Sigmoid colon (tissue), 4 donors: ENCODE measurements around the gene NCKAP5.

ENCODE experiments used
- EP300 ChIP-seq, 4 donors: sonication (generic); formaldehyde crosslinking; IDR thresholded peaks; one replicate each; pipeline ENCODE4 v1.6.1; 2017; ENCODE audit warnings: antibody characterized with exemption in 4 of 4
- POLR2A ChIP-seq, 2 donors: fragments of 450-650 bp; IDR thresholded peaks; one replicate each; pipeline ENCODE4 v1.6.1; 2016; ENCODE audit warnings: antibody characterized with exemption in 2 of 2, mild to moderate bottlenecking in 2 of 2, moderate library complexity in 2 of 2
- POLR2AphosphoS5 ChIP-seq, 4 donors: sonication (generic); formaldehyde crosslinking; IDR thresholded peaks; one replicate each; pipeline ENCODE4 v1.6.1; 2017; ENCODE audit warnings: antibody characterized with exemption in 4 of 4
- TF ChIP-seq, protein P1 (sequence below), 4 experiments: fragments of 450-650 bp in 3 of 4; fragments of 200-600 bp in 1 of 4; IDR thresholded peaks; one replicate each; pipeline ENCODE4 v1.5.1; 2016 to 2019; ENCODE audit warnings: antibody characterized with exemption in 4 of 4, mild to moderate bottlenecking in 3 of 4, moderate library complexity in 2 of 4

DNA sequence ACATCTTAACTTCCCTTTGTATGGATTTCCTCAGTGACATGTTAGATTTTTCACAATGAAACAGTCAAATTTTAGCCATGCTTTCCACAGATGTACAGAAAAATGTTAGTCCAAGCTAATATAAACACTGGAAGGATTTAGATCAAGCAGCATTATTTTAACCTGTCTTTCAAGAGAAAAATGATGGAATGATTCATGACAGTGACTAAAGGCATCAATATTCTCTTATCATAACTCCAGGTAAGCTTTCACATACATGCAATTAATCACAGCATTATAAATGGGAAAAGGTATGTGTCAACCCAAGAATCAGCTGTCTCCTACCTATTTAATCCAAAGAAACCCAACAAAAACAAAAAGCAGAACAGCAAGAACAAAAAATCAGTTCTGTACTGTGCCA, 92.7 kb downstream of the NCKAP5 start:
- TF ChIP-seq POLR2A (IDR thresholded peaks at IDR 0.05) (no peak), POLR2AphosphoS5 (IDR thresholded peaks at IDR 0.05) (no peak), EP300 (IDR thresholded peaks at IDR 0.05) (no peak)
- TF ChIP-seq, protein P1, sequence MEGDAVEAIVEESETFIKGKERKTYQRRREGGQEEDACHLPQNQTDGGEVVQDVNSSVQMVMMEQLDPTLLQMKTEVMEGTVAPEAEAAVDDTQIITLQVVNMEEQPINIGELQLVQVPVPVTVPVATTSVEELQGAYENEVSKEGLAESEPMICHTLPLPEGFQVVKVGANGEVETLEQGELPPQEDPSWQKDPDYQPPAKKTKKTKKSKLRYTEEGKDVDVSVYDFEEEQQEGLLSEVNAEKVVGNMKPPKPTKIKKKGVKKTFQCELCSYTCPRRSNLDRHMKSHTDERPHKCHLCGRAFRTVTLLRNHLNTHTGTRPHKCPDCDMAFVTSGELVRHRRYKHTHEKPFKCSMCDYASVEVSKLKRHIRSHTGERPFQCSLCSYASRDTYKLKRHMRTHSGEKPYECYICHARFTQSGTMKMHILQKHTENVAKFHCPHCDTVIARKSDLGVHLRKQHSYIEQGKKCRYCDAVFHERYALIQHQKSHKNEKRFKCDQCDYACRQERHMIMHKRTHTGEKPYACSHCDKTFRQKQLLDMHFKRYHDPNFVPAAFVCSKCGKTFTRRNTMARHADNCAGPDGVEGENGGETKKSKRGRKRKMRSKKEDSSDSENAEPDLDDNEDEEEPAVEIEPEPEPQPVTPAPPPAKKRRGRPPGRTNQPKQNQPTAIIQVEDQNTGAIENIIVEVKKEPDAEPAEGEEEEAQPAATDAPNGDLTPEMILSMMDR (IDR thresholded peaks at IDR 0.05) = no peak
